Measurements from ENCODE around the gene COL9A3. TPM values are rescaled to one million over a fixed set of nuclear protein-coding genes. Genes with fewer than 3 reads are reported as not detected.

The COL9A3 gene
- polyA plus RNA-seq, 1 donor from 2014 or later: 3.1 TPM

DNA sequence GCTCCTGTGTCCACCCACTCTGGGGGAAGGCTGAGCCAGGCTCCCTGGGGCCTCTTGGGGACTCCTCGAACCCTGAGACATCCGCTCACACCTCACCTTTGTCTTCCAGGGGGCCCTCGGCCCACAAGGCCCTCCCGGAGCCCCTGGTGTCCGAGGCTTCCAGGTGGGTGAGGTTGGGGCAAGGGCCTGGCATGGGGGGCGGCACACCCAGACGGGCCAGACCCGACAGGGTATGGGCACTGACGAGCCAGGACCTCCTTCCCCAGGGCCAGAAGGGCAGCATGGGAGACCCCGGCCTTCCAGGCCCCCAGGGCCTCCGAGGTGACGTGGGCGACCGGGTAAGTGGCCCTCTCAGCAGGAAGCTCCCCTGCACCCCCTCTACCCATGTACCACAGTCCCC is 13.4 kb downstream of the COL9A3 start:
- Histone ChIP-seq H4K20me1 (ENCODE audit: insufficient read depth) (no peaks in the 10 kb centered on the region), H3K4me2 (ENCODE audit: low read length) (no peak overlapping the region), H3K9me3 (ENCODE audit: low read length) (no peaks in the 10 kb centered on the region), H3K79me2 (replicated peaks; ENCODE audit: insufficient read depth, low read length) (no peaks in the 10 kb centered on the region), H3K27ac (ENCODE audit: low read length) (no peak overlapping the region), H2AFZ (ENCODE audit: low read depth, low read length) (no peak overlapping the region), H3F3A (ENCODE audit: insufficient read depth, low read length, poor library complexity, severe bottlenecking) (no peaks in the 10 kb centered on the region), H3K9me2 (ENCODE audit: insufficient read depth, low read length) (no peaks in the 10 kb centered on the region), H3K9ac (ENCODE audit: low read length) (no peak overlapping the region), H3K4me3 (ENCODE audit: low read length) (no peak overlapping the region), H3K27me3 (ENCODE audit: insufficient read depth, low read depth, low read length) (no peaks in the 10 kb centered on the region), H3K36me3 (ENCODE audit: insufficient read depth, low read length) (no peaks in the 10 kb centered on the region)
- TF ChIP-seq MXI1 (conservative IDR thresholded peaks at IDR 0.05; ENCODE audit: poor library complexity, severe bottlenecking) (no peak), EZH2 (IDR thresholded peaks at IDR 0.05; ENCODE audit: borderline replicate concordance, insufficient read depth, low read length, poor library complexity, severe bottlenecking) (no peak), EP300 (conservative IDR thresholded peaks at IDR 0.05; ENCODE audit: poor library complexity, severe bottlenecking) (no peak), POLR2AphosphoS5 (IDR thresholded peaks at IDR 0.05) (no peak), TAF1 (IDR thresholded peaks at IDR 0.05; ENCODE audit: low read depth) (no peak), SMC3 (conservative IDR thresholded peaks at IDR 0.05; ENCODE audit: poor library complexity) (no peak), RAD21 (conservative IDR thresholded peaks at IDR 0.05) (no peak)
- TF ChIP-seq, protein P1, sequence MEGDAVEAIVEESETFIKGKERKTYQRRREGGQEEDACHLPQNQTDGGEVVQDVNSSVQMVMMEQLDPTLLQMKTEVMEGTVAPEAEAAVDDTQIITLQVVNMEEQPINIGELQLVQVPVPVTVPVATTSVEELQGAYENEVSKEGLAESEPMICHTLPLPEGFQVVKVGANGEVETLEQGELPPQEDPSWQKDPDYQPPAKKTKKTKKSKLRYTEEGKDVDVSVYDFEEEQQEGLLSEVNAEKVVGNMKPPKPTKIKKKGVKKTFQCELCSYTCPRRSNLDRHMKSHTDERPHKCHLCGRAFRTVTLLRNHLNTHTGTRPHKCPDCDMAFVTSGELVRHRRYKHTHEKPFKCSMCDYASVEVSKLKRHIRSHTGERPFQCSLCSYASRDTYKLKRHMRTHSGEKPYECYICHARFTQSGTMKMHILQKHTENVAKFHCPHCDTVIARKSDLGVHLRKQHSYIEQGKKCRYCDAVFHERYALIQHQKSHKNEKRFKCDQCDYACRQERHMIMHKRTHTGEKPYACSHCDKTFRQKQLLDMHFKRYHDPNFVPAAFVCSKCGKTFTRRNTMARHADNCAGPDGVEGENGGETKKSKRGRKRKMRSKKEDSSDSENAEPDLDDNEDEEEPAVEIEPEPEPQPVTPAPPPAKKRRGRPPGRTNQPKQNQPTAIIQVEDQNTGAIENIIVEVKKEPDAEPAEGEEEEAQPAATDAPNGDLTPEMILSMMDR (IDR thresholded peaks at IDR 0.05; ENCODE audit: poor library complexity, severe bottlenecking): no peak
- TF ChIP-seq, protein P2, sequence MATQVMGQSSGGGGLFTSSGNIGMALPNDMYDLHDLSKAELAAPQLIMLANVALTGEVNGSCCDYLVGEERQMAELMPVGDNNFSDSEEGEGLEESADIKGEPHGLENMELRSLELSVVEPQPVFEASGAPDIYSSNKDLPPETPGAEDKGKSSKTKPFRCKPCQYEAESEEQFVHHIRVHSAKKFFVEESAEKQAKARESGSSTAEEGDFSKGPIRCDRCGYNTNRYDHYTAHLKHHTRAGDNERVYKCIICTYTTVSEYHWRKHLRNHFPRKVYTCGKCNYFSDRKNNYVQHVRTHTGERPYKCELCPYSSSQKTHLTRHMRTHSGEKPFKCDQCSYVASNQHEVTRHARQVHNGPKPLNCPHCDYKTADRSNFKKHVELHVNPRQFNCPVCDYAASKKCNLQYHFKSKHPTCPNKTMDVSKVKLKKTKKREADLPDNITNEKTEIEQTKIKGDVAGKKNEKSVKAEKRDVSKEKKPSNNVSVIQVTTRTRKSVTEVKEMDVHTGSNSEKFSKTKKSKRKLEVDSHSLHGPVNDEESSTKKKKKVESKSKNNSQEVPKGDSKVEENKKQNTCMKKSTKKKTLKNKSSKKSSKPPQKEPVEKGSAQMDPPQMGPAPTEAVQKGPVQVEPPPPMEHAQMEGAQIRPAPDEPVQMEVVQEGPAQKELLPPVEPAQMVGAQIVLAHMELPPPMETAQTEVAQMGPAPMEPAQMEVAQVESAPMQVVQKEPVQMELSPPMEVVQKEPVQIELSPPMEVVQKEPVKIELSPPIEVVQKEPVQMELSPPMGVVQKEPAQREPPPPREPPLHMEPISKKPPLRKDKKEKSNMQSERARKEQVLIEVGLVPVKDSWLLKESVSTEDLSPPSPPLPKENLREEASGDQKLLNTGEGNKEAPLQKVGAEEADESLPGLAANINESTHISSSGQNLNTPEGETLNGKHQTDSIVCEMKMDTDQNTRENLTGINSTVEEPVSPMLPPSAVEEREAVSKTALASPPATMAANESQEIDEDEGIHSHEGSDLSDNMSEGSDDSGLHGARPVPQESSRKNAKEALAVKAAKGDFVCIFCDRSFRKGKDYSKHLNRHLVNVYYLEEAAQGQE (IDR thresholded peaks at IDR 0.05; ENCODE audit: borderline replicate concordance): no peak

DNA sequence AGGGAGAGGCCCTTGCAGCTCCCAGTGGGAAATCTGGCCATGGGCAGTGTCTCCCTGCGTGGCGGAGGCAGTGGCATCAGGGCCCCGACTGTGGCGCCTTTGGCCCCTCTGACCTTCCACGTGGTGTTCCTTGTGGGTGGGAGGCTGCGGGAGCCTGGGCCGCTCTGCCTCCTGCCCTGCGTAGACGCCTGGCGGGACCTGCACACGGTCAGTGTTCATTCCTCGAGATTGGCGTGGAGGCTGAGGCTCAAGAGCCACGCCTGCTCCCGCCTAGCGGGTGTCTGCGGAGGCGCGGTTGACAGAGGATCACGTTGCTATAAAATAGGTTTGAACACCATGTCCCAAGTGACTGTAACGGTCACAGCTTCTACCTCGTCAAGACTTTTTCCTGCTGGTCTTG is 14.0 kb downstream of the COL9A3 start:
- Histone ChIP-seq H3K27ac (ENCODE audit: low read length) (no peak overlapping the region), H3K9me2 (ENCODE audit: insufficient read depth, low read length) (no peaks in the 10 kb centered on the region), H3K27me3 (ENCODE audit: insufficient read depth, low read depth, low read length) (no peaks in the 10 kb centered on the region), H3F3A (ENCODE audit: insufficient read depth, low read length, poor library complexity, severe bottlenecking) (no peaks in the 10 kb centered on the region), H3K9ac (ENCODE audit: low read length) (no peak overlapping the region), H3K79me2 (replicated peaks; ENCODE audit: insufficient read depth, low read length) (no peaks in the 10 kb centered on the region), H4K20me1 (ENCODE audit: insufficient read depth) (no peaks in the 10 kb centered on the region), H3K36me3 (ENCODE audit: insufficient read depth, low read length) (no peaks in the 10 kb centered on the region), H3K4me3 (ENCODE audit: low read length) (no peak overlapping the region), H3K9me3 (ENCODE audit: low read length) (no peaks in the 10 kb centered on the region), H2AFZ (ENCODE audit: low read depth, low read length) (no peak overlapping the region), H3K4me2 (ENCODE audit: low read length) (no peak overlapping the region)
- TF ChIP-seq MXI1 (conservative IDR thresholded peaks at IDR 0.05; ENCODE audit: poor library complexity, severe bottlenecking) (no peak), RAD21 (conservative IDR thresholded peaks at IDR 0.05) (no peak), EP300 (conservative IDR thresholded peaks at IDR 0.05; ENCODE audit: poor library complexity, severe bottlenecking) (no peak), EZH2 (IDR thresholded peaks at IDR 0.05; ENCODE audit: borderline replicate concordance, insufficient read depth, low read length, poor library complexity, severe bottlenecking) (no peak), TAF1 (IDR thresholded peaks at IDR 0.05; ENCODE audit: low read depth) (no peak), POLR2AphosphoS5 (IDR thresholded peaks at IDR 0.05) (no peak), SMC3 (conservative IDR thresholded peaks at IDR 0.05; ENCODE audit: poor library complexity) (no peak)
- TF ChIP-seq, protein P1 (IDR thresholded peaks at IDR 0.05; ENCODE audit: poor library complexity, severe bottlenecking): no peak
- TF ChIP-seq, protein P2 (IDR thresholded peaks at IDR 0.05; ENCODE audit: borderline replicate concordance): no peak

Measured in neural cell (in vitro differentiated cells).